ENCODE measurements around the gene ADD1. TPM values are rescaled to one million over a fixed set of nuclear protein-coding genes. Genes with fewer than 3 reads are reported as not detected.

ADD1 gene
- total and polyA plus RNA-seq, 9 donors = 165 to 216 (median 177) TPM

DNA sequence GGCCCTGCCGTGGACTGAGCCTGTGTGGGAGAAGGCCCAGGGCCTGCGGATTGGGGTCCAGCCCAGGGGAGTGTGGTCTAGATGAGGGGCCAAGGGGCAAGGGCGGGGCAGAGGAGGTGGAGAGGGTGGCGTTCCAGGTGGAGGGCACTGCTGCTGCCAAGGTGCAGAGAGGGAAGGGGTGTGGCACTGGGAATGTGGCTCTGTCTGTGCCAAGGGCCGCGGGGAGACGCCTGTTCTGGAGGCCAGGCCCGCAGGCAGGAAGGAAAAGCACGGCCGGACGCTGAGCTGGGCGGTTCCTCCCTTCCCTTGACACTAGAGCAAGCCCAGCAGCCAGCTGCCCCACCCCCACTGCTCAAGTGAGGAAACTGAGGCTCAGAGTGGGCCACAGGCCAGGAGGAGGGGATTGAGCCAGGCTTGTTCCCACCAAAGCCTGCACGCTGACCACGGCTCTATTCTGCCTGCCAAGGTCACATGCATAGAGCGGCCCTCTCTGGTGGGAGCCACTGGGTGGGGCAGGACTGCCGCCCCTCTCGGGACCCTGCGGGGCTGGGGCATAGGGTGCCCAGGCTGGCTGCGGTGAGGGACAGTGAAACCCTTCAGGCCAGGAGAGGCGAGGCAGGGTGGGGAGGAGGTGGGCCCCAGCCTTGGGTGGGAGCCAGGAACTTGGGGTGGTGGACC, 37.8 kb upstream of the ADD1 start:
- Histone ChIP-seq H3K27me3 (ENCODE audit: control insufficient read depth, insufficient read depth, low read length) (no peaks in the 10 kb centered on the region), H3K27ac (ENCODE audit: low read length) (peak overlapping the region; percentile 18), H3K4me3 (ENCODE audit: low read length) (no peak overlapping the region), H3K36me3 (ENCODE audit: control insufficient read depth, insufficient read depth, low read length) (peaks cover 6% of the 10 kb centered on the region), H3K9me3 (replicated peaks; ENCODE audit: control insufficient read depth, low read depth, low read length) (no peaks in the 10 kb centered on the region), H3K4me1 (ENCODE audit: control insufficient read depth, insufficient read depth, low read length) (peaks cover 82% of the 10 kb centered on the region)
- 49% methylated on average over 7 of the region's 20 CpGs for WGBS (ENCODE audit: insufficient coverage)
- peak; percentile 58 for DNase-seq

DNA sequence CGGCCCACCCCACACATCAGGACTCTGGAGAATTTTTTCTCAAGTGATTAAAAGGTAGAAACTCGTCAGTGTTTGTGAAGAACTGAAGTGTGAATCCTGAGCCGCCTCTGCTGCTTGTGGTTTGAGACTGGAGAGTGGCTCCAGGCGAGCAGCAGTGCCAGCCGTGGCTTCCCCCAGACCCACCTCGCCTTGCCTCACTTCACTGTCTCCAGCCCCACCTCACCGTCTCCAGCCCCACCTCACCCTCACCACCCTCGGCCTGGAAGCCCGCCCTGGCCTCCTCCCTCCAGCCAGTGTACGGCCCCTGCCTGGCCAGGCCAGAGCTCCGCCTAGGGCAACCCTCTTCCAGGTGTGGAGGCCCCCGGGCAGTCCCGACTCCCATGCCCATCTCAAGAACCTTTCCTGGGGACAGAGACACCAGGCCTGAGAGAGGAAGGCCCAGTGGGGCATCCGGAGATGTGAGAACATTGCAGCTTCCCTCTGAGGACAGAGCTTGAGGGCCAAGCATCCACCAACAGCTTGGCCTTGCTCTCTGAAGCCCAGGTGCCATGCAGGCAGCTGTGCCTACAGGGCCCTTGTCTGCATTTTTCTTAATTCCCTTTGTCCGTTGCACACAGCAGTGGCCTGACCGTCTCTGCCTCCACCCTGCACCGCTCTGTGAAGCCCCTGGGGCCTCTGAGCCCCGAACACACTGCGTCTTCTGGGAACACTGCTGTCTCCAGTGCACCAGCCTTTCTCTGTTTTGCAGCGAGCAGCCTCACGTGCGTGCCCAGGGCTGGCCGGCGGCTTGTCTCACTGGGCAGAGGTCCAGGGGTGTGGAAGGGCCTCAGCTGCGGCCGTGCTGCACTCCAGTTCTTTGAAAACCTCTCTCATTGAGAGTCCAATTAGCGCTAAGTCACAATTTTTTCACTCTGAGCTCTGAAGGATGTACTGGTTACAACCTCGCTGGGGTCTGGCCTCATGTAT, 37.0 kb upstream of the ADD1 start:
- Histone ChIP-seq H3K27ac (ENCODE audit: low read length) (peak overlapping the region; percentile 18), H3K4me1 (ENCODE audit: control insufficient read depth, insufficient read depth, low read length) (peaks cover 82% of the 10 kb centered on the region), H3K36me3 (ENCODE audit: control insufficient read depth, insufficient read depth, low read length) (peaks cover 6% of the 10 kb centered on the region), H3K4me3 (ENCODE audit: low read length) (no peak overlapping the region), H3K27me3 (ENCODE audit: control insufficient read depth, insufficient read depth, low read length) (no peaks in the 10 kb centered on the region), H3K9me3 (replicated peaks; ENCODE audit: control insufficient read depth, low read depth, low read length) (no peaks in the 10 kb centered on the region)
- peak; percentile 77 for DNase-seq
- WGBS (ENCODE audit: insufficient coverage) = 35% methylated on average over 23 of the region's 28 CpGs

DNA sequence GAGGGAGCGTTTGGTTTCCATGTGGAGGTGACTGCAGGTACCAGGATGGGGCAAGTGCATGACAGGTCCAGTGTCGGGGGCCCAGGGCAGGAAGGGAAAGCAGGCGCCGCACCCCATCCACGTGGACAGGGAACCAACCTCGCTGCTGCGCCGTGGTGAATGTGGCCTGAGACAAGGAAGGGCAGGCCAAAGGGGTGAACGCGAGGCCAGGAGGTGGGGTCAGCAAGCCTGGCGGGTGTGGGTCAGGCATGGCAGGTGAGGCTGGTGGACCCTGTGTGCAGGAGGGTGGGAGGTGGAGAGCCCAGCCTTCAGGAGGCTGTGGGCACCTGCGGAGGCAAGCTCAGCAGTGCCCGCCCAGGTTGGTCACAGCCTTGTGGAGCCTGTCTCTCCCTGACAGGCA, 36.1 kb upstream of the ADD1 start:
- Histone ChIP-seq H3K4me1 (ENCODE audit: control insufficient read depth, insufficient read depth, low read length) (peaks cover 85% of the 10 kb centered on the region), H3K4me3 (ENCODE audit: low read length) (no peak overlapping the region), H3K27me3 (ENCODE audit: control insufficient read depth, insufficient read depth, low read length) (no peaks in the 10 kb centered on the region), H3K36me3 (ENCODE audit: control insufficient read depth, insufficient read depth, low read length) (peaks cover 6% of the 10 kb centered on the region), H3K9me3 (replicated peaks; ENCODE audit: control insufficient read depth, low read depth, low read length) (no peaks in the 10 kb centered on the region), H3K27ac (ENCODE audit: low read length) (peak overlapping the region; percentile 18)
- WGBS (ENCODE audit: insufficient coverage) = 94% methylated on average over 13 of the region's 13 CpGs
- DNase-seq = no peak

- Histone ChIP-seq H3K27me3 (ENCODE audit: control insufficient read depth, insufficient read depth, low read length) (no peaks in the 10 kb centered on the region), H3K9me3 (replicated peaks; ENCODE audit: control insufficient read depth, low read depth, low read length) (no peaks in the 10 kb centered on the region), H3K4me3 (ENCODE audit: low read length) (no peak overlapping the region), H3K36me3 (ENCODE audit: control insufficient read depth, insufficient read depth, low read length) (peaks cover 6% of the 10 kb centered on the region), H3K4me1 (ENCODE audit: control insufficient read depth, insufficient read depth, low read length) (peaks cover 85% of the 10 kb centered on the region), H3K27ac (ENCODE audit: low read length) (no peak overlapping the region)
- 86% methylated on average over 4 of the region's 7 CpGs for WGBS (ENCODE audit: insufficient coverage)
- no peak for DNase-seq
Measured at GRCh38 chr4:2808001-2808400, 35.6 kb upstream of the ADD1 start.

- H3K9me3 ChIP-seq (replicated peaks; ENCODE audit: control insufficient read depth, low read depth, low read length) = no peaks in the 10 kb centered on the region
- DNase-seq = no peak
- H3K4me1 ChIP-seq (ENCODE audit: control insufficient read depth, insufficient read depth, low read length) = peaks cover 84% of the 10 kb centered on the region
- peaks cover 7% of the 10 kb centered on the region for H3K36me3 ChIP-seq (ENCODE audit: control insufficient read depth, insufficient read depth, low read length)
- no peak overlapping the region for H3K27ac ChIP-seq (ENCODE audit: low read length)
- no peaks in the 10 kb centered on the region for H3K27me3 ChIP-seq (ENCODE audit: control insufficient read depth, insufficient read depth, low read length)
- no peak overlapping the region for H3K4me3 ChIP-seq (ENCODE audit: low read length)
- WGBS (ENCODE audit: insufficient coverage) = 63% methylated on average over 10 of the region's 10 CpGs
Measured at GRCh38 chr4:2809610-2810180, 33.9 kb upstream of the ADD1 start.

DNA sequence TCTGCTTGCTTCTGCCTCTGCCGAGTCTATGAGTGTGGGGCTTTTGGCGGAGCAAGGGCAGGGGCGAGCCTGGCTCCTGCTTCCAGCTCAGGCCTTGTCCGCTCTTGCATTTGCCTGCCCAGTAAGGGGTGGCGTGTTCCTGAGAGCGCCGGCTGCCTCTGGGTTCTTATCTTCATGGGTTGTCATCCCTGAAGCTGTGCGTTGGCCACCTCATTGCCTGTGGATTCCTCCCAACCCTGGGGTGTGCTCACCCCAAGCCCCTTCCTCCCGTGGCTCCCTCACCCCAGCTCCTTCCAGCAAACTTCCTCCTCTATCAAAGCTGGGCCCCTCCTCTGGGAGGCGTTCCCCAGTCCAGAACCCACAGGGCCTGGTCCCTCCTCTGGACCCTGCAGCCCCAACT, 33.3 kb upstream of the ADD1 start:
- Histone ChIP-seq H3K4me3 (ENCODE audit: low read length) (no peak overlapping the region), H3K9me3 (replicated peaks; ENCODE audit: control insufficient read depth, low read depth, low read length) (no peaks in the 10 kb centered on the region), H3K36me3 (ENCODE audit: control insufficient read depth, insufficient read depth, low read length) (peaks cover 11% of the 10 kb centered on the region), H3K27ac (ENCODE audit: low read length) (no peak overlapping the region), H3K4me1 (ENCODE audit: control insufficient read depth, insufficient read depth, low read length) (peaks cover 78% of the 10 kb centered on the region), H3K27me3 (ENCODE audit: control insufficient read depth, insufficient read depth, low read length) (no peaks in the 10 kb centered on the region)
- no peak for DNase-seq
- WGBS (ENCODE audit: insufficient coverage) = 76% methylated on average over 10 of the region's 10 CpGs

GRCh38 chr4:2811830-2812611, 31.6 kb upstream of the ADD1 start:
- peak; percentile 78 for DNase-seq
- Histone ChIP-seq H3K9me3 (replicated peaks; ENCODE audit: control insufficient read depth, low read depth, low read length) (peaks cover 3% of the 10 kb centered on the region), H3K27me3 (ENCODE audit: control insufficient read depth, insufficient read depth, low read length) (no peaks in the 10 kb centered on the region), H3K4me1 (ENCODE audit: control insufficient read depth, insufficient read depth, low read length) (peaks cover 62% of the 10 kb centered on the region), H3K4me3 (ENCODE audit: low read length) (peak overlapping the region; percentile 37), H3K27ac (ENCODE audit: low read length) (peak overlapping the region; percentile 81), H3K36me3 (ENCODE audit: control insufficient read depth, insufficient read depth, low read length) (peaks cover 11% of the 10 kb centered on the region)
- 29% methylated on average over 20 of the region's 21 CpGs for WGBS (ENCODE audit: insufficient coverage)

GRCh38 chr4:2812612-2813354, 30.9 kb upstream of the ADD1 start:
- WGBS (ENCODE audit: insufficient coverage) = 22% methylated on average over 12 of the region's 20 CpGs
- Histone ChIP-seq H3K4me1 (ENCODE audit: control insufficient read depth, insufficient read depth, low read length) (peaks cover 60% of the 10 kb centered on the region), H3K36me3 (ENCODE audit: control insufficient read depth, insufficient read depth, low read length) (peaks cover 11% of the 10 kb centered on the region), H3K4me3 (ENCODE audit: low read length) (peak overlapping the region; percentile 37), H3K27me3 (ENCODE audit: control insufficient read depth, insufficient read depth, low read length) (no peaks in the 10 kb centered on the region), H3K27ac (ENCODE audit: low read length) (peak overlapping the region; percentile 81), H3K9me3 (replicated peaks; ENCODE audit: control insufficient read depth, low read depth, low read length) (peaks cover 3% of the 10 kb centered on the region)
- DNase-seq = peak; percentile 52

All from muscle of leg (tissue), 11 donors.